Upper lobe of right lung (tissue), 1 donor: ENCODE measurements around the gene ATF6B. TPM values are rescaled to one million over a fixed set of nuclear protein-coding genes. Genes with fewer than 3 reads are reported as not detected.
A peak's percentile ranks its signal among the peaks of the same experiment; 100 is the strongest.
"Not testable (repeated sequence)": the region's sequence is repeated elsewhere in the genome, so short reads cannot be mapped to it uniquely, and the experiment has no call there.

ENCODE experiments used
- ATAC-seq: fragments of 200-7000 bp; cut with Tn5 transposase; one replicate; pipeline ENCODE4 v1.9.1; 2020; ENCODE audit warnings: mild to moderate bottlenecking, moderate library complexity
- DNase-seq: peaks from one replicate; pipeline ENCODE4 v3.0.0-alpha.2; 2020
- H3K27ac ChIP-seq: fragments of 200-600 bp; one replicate; pipeline ENCODE4 v1.8.0; 2022
- H3K27me3 ChIP-seq: fragments of 200-600 bp; one replicate; pipeline ENCODE4 v1.8.0; 2022; ENCODE audit warnings: mild to moderate bottlenecking
- H3K36me3 ChIP-seq: fragments of 200-600 bp; one replicate; pipeline ENCODE4 v1.8.0; 2022
- H3K4me1 ChIP-seq: fragments of 200-600 bp; one replicate; pipeline ENCODE4 v1.8.0; 2022
- H3K4me3 ChIP-seq: fragments of 200-600 bp; one replicate; pipeline ENCODE4 v1.8.0; 2022; ENCODE audit warnings: mild to moderate bottlenecking
- H3K9me3 ChIP-seq: fragments of 200-600 bp; one replicate; pipeline ENCODE4 v1.8.0; 2022
- intact Hi-C: fragments of 100-400 bp; cut with DNase I; formaldehyde crosslinking; loops from one replicate; pipeline ENCODE4 v1.11.0; 2022
- total RNA-seq: library from RNA; stranded (reverse); fragmentation: NEBNext Ultra II Directional; extraction: Animal tissue kit (Norgen Biotek cat#: 25700); gene quantifications from one replicate; pipeline ENCODE4 v1.2.1, GENCODE V29; 2021
- TF ChIP-seq, protein P1 (sequence below): fragments of 200-600 bp; IDR thresholded peaks from one replicate; pipeline ENCODE4 v1.8.0; 2022; ENCODE audit warnings: antibody characterized with exemption
- donor health status: DM: no; HTN: yes; CAD: no; lungs with severe emphysema.

ATF6B gene
- total RNA-seq, 1 donor from 2014 or later, result 78.1 TPM

DNA sequence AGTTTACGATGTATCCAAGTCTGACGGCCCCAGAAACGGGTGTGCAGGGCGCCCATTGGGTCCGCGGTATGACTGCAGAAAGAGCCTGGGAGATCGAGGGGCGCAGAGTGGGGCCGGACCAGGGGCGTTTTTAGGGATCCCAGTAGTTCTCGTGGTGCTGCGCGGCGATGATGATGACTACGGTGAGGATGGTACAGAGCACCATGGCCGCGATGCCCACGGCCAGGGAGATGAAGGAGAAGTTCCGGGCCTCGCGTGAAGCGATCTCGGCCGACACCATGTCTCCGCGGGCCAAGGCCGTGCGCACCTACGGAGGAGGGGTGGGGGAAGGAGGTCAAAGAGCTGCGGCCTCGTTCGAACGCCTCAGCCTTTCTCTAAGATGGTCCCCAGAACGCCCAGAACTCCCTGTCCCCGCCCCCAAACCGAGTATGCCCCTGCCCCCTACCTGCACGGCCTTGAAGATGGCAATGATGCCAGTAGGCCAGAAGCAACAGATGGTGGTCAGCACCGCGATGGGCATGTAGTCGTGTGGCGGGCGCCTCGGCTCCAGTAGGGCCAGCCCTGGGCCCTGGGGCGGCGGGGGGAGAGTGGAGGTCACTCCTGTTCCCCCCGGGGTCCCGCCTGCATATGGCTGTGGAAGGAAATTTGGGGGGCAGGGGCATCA is 21.2 kb upstream of the ATF6B start:
- DNase-seq, result no peak
- peaks cover 21% of the 10 kb centered on the region for H3K4me1 ChIP-seq
- no peaks in the 10 kb centered on the region for H3K36me3 ChIP-seq
- no peak overlapping the region for H3K27ac ChIP-seq
- H3K9me3 ChIP-seq, result no peaks in the 10 kb centered on the region
- no peak for ATAC-seq
- intact Hi-C loops, result no loop called here
- peaks cover 27% of the 10 kb centered on the region for H3K27me3 ChIP-seq
- TF ChIP-seq, protein P1, sequence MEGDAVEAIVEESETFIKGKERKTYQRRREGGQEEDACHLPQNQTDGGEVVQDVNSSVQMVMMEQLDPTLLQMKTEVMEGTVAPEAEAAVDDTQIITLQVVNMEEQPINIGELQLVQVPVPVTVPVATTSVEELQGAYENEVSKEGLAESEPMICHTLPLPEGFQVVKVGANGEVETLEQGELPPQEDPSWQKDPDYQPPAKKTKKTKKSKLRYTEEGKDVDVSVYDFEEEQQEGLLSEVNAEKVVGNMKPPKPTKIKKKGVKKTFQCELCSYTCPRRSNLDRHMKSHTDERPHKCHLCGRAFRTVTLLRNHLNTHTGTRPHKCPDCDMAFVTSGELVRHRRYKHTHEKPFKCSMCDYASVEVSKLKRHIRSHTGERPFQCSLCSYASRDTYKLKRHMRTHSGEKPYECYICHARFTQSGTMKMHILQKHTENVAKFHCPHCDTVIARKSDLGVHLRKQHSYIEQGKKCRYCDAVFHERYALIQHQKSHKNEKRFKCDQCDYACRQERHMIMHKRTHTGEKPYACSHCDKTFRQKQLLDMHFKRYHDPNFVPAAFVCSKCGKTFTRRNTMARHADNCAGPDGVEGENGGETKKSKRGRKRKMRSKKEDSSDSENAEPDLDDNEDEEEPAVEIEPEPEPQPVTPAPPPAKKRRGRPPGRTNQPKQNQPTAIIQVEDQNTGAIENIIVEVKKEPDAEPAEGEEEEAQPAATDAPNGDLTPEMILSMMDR, result no peak
- peak overlapping the region; percentile 14 for H3K4me3 ChIP-seq

DNA sequence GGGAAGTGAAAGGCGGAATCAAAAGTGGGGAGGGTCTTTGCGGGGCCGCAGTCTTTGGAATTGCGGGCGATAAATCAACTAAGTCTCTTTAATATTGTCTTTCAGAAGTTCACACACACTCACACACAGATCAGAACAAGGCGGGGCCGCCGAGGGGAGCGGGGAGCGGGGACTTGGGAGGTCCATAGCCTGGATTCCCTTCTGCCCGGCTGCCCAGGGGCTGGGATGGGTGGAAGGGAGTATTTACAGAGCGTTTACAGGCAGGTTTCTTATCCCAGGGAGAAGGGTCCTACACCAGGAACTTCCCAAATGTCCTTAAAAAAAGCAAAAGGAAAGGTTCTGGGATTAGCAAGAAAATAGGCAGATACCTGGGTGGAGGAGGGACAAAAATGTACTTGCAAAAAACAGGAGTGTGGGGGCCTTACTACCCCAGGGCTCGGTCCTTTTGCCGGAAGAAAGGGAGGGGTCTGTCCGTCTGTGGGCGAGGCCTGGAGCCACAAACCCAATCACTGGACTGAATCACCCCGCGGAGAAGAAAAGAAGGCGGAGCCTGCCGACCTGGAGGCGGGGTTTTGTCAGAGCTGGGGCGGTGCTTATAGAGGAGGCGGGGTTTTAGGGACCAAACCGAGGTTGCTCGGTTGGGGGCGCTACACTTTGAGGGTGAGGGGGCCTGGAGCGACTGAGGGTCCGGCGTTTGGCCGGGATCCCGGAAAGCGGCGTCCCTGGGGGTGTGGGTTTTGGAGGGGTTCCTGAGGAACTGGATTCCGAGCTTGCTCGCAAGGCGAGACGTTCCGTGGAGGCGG is 20.4 kb upstream of the ATF6B start:
- TF ChIP-seq, protein P1, result no peak
- peak; percentile 69 for ATAC-seq
- Histone ChIP-seq H3K27ac (no peak overlapping the region), H3K27me3 (peaks cover 27% of the 10 kb centered on the region), H3K4me1 (peaks cover 15% of the 10 kb centered on the region), H3K36me3 (no peaks in the 10 kb centered on the region), H3K9me3 (no peaks in the 10 kb centered on the region), H3K4me3 (peak overlapping the region; percentile 14)
- intact Hi-C loops, result no loop called here
- DNase-seq, result peak; percentile 83

DNA sequence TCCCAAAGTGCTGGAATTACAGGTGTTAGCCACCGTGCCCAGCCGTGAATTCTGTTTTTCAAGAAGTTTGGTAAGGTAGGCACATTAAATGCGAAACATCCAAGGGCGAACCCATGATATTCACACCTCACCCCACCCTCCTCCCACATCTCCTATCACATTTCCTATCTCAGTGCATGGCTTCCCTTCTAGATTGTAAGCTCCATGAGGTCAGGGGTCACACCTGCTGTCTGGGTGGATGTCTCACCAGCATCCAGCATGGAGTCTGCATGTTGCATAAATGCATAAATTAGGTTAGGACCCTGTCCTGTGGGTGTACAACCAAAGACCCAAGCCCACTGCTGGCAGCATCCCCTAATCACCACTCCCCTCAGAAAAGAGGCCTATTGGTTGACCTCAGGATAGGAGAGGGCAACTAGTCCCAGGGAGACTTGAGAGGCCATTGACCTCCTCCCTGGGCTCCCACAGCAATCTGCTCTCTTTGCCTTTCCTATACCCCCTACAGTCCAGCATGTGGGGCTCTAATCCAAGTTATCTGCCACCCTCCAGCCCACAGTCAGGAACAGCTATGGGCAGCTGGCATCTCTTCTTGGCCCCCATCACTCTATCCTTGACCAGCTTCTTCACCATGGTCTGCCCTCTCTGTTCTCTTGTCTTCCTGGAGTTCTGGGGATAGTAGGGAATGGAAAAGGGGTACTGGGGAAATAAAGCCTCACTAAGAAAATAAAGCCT is 19.5 kb upstream of the ATF6B start:
- Histone ChIP-seq H3K27me3 (peaks cover 27% of the 10 kb centered on the region), H3K4me3 (no peak overlapping the region), H3K36me3 (no peaks in the 10 kb centered on the region), H3K27ac (no peak overlapping the region), H3K9me3 (no peaks in the 10 kb centered on the region), H3K4me1 (peaks cover 6% of the 10 kb centered on the region)
- no peak for ATAC-seq
- intact Hi-C loops, result no loop called here
- DNase-seq, result no peak
- TF ChIP-seq, protein P1, result peak; percentile 7

DNA sequence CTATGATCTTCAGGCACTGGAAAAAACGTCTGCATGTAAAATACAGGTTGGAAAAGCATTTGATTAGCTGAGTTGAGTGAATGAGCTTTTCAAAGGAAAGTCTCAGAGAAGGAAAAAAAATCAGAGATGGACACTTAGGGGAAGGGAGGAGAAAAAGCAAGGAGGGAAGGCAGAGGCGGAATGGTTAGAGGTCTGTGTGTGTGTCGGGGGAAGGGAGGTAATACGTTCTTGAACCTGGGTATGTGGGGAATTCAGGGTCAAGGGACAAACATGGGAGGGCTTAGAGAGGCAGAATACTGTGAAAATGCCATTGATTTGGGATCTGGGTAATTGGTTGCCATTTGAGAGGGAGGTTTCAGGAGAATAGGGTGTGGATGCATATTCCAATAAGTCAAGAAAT is 18.6 kb upstream of the ATF6B start:
- intact Hi-C loops, result no loop called here
- TF ChIP-seq, protein P1, result no peak

DNA sequence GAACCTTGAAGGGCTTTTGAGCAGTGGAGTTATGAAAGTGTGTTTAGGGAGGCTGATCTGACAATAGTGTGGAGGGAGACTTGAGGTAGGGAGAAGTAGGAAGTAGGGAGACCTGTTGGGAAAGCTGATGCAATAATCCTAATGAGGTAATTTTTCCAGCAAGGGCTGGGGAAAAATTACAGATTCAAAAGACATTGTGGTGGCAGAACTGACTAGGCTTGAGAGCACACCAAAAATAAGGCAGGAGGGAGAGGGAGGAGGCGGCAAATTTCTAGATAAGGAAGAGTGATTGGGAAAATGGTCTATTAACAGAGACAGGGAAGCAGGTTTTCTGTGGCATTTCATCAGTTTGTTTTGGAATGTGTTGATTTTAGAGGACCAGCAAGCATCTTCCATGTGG is 18.2 kb upstream of the ATF6B start:
- no peaks in the 10 kb centered on the region for H3K36me3 ChIP-seq
- H3K9me3 ChIP-seq, result no peaks in the 10 kb centered on the region
- no peaks in the 10 kb centered on the region for H3K4me1 ChIP-seq
- no peak overlapping the region for H3K4me3 ChIP-seq
- peaks cover 27% of the 10 kb centered on the region for H3K27me3 ChIP-seq
- intact Hi-C loops, result no loop called here
- TF ChIP-seq, protein P1, result no peak
- DNase-seq, result no peak
- H3K27ac ChIP-seq, result no peak overlapping the region
- ATAC-seq, result no peak

More for the DNA sequence above, 18.6 kb upstream of the ATF6B start:
- Histone ChIP-seq H3K36me3 (no peaks in the 10 kb centered on the region), H3K27me3 (peaks cover 27% of the 10 kb centered on the region), H3K4me3 (no peak overlapping the region), H3K27ac (no peak overlapping the region), H3K4me1 (no peaks in the 10 kb centered on the region), H3K9me3 (no peaks in the 10 kb centered on the region)
- ATAC-seq (no peak), DNase-seq (no peak)

DNA sequence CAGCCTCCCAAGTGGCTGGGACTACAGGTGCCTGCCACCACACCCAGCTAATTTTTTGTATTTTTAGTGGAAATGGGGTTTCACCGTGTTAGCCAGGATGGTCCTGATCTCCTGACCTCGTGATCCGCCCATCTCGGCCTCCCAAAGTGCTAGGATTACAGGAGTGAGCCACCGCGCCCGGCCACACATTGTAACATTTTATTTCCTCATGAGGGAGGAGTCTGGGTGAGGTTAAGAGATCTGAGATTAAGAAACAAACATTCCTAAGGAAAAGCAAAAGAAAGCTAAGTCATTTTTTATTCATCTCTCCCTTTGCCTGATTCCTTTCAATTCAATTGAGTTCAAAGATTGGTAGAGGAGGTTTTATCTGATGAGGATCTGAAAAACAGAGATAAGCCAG is 16.2 kb upstream of the ATF6B start:
- H3K4me3 ChIP-seq, H3K4me1 ChIP-seq, ATAC-seq, intact Hi-C loops, H3K9me3 ChIP-seq, DNase-seq, H3K36me3 ChIP-seq, H3K27ac ChIP-seq: not testable (repeated sequence)
- H3K27me3 ChIP-seq, result peaks cover 17% of the 10 kb centered on the region
